Small intestine (tissue), 7 donors: ENCODE measurements around the gene ITSN2. TPM values are rescaled to one million over a fixed set of nuclear protein-coding genes. Genes with fewer than 3 reads are reported as not detected.
"Not testable (repeated sequence)": the region's sequence is repeated elsewhere in the genome, so short reads cannot be mapped to it uniquely, and the experiment has no call there.

Experiments used
- DNase-seq, 2 donors: peaks; one replicate each; pipeline versions ENCODE4 v3.0.0 to v3.0.0-alpha.2; 2013
- FAIRE-seq: peaks from 2 replicates; lab custom pipeline; 2012; peaks lifted over from hg19 to GRCh38; lab: Jason Lieb, UNC
- H3K27ac ChIP-seq, 3 donors: one replicate each; pipeline ENCODE4 v1.5.1; 2013; ENCODE audit warnings: low read length in 2 of 3, mild to moderate bottlenecking in 2 of 3, control low read depth in 1 of 3, inconsistent platforms in 1 of 3, low read depth in 1 of 3, moderate library complexity in 1 of 3
- H3K27me3 ChIP-seq, 3 donors: one replicate each; pipeline ENCODE4 v1.6.1; 2013; ENCODE audit warnings: low read length in 3 of 3, inconsistent platforms in 1 of 3; ENCODE audit not compliant: control insufficient read depth in 3 of 3, insufficient read depth in 3 of 3
- H3K36me3 ChIP-seq, 3 donors: one replicate each; pipeline ENCODE4 v1.6.1; 2013; ENCODE audit warnings: low read length in 3 of 3, inconsistent platforms in 1 of 3, low read depth in 1 of 3, mild to moderate bottlenecking in 1 of 3, moderate library complexity in 1 of 3; ENCODE audit not compliant: control insufficient read depth in 3 of 3, insufficient read depth in 2 of 3
- H3K4me1 ChIP-seq, 3 donors: one replicate each; pipeline ENCODE4 v1.6.1; 2013; ENCODE audit warnings: low read length in 2 of 3, inconsistent platforms in 1 of 3, low read depth in 1 of 3, mild to moderate bottlenecking in 1 of 3, moderate library complexity in 1 of 3; ENCODE audit not compliant: control insufficient read depth in 3 of 3, insufficient read depth in 2 of 3
- H3K4me3 ChIP-seq, 3 donors: one replicate each; pipeline ENCODE4 v1.5.1; 2013; ENCODE audit warnings: low read length in 3 of 3, control low read depth in 1 of 3, inconsistent platforms in 1 of 3, low read depth in 1 of 3, mild to moderate bottlenecking in 1 of 3, moderate library complexity in 1 of 3
- H3K9me3 ChIP-seq, 2 donors: one replicate each; pipeline ENCODE4 v1.6.1; 2013; ENCODE audit warnings: low read depth in 1 of 2, low read length in 1 of 2; ENCODE audit not compliant: control insufficient read depth in 2 of 2, insufficient read depth in 1 of 2
- WGBS, 3 donors: extraction: QIAGEN DNeasy Blood & Tissue Kit; methylation state at CpG; one replicate each; pipeline ENCODE4 v1.1.7; 2013; 5-methylcytosine and 5-hydroxymethylcytosine counted together
- polyA plus RNA-seq, 4 donors: library from polyadenylated mRNA; stranded (reverse) in 3 of 4; unstranded in 1 of 4; fragments of 200-250 nt in 3 of 4; fragments of 120-200 nt in 1 of 4; gene quantifications; one replicate each; pipeline versions ENCODE4 v1.2.1 to v1.2.3, GENCODE V29; 2013
- donor health status: healthy with polysubstance abuse.
- donor health status: control.
- donor health status: control.
- donor health status: Bipolar disorder and iron deficiency.
- donor health status: healthy.

Gene ITSN2
- polyA plus RNA-seq, 4 donors, result 16.3 to 37.1 (median 29.5) TPM

DNA sequence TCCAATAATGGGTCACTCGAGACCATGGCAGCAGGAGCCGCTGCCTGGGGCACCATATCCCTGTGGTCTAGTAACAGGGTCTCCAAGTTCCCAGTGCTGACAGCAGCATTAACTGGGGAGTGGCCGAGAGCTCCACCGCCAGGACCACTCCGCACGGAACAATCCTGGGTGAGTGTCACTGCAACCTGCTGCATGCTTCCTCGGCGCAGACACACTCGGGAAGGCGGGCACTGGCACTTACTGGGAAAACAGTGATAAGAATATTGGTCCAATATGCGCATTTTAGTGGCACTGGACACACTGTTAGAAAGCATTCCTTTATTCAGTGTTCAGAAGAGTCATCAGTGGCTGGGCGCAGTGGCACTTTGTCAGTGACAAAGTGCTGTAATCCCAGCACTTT lies 155.8 kb downstream of the ITSN2 start:
- peaks cover 17 to 69% (median 42%) of the 10 kb centered on the region in 3 donors for H3K36me3 ChIP-seq
- 96 to 98% (median 97%) methylated on average over 12 of the region's 12 CpGs for WGBS, 3 donors
- no peak for FAIRE-seq

DNA sequence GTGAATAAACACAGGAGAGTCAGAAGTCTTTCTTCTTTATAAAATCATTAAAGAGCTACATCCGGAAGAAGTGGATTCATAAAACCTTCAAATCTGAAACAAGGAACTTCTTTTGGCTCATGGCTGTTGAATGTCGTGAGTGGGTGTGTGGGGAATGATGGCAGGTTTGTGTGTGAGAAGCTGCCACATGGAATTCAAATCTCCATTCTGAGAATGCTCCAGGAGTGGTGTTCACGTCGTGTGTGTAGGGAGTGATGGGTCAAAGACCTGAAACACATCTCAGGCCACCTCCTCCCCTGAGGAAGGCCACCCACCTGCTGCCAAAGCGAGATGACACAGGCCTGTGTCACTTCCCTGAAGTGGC lies 156.6 kb downstream of the ITSN2 start:
- 86 to 92% (median 89%) methylated on average over 5 of the region's 5 CpGs for whole genome bisulfite sequencing, 3 donors
- H3K27ac ChIP-seq, result no peak overlapping the region
- H3K4me1 ChIP-seq, result no peaks in the 10 kb centered on the region
- no peaks in the 10 kb centered on the region for H3K9me3 ChIP-seq
- no peak for FAIRE-seq
- no peaks in the 10 kb centered on the region for H3K27me3 ChIP-seq
- peaks cover 17 to 61% (median 36%) of the 10 kb centered on the region in 3 donors for H3K36me3 ChIP-seq
- H3K4me3 ChIP-seq, result no peak overlapping the region
- no peak for DNase-seq

More for the DNA sequence above, 155.8 kb downstream of the ITSN2 start:
- no peaks in the 10 kb centered on the region for H3K9me3 ChIP-seq
- H3K27me3 ChIP-seq, result no peaks in the 10 kb centered on the region
- no peaks in the 10 kb centered on the region for H3K4me1 ChIP-seq
- DNase-seq, result no peak
- H3K4me3 ChIP-seq, result no peak overlapping the region
- no peak overlapping the region for H3K27ac ChIP-seq

DNA sequence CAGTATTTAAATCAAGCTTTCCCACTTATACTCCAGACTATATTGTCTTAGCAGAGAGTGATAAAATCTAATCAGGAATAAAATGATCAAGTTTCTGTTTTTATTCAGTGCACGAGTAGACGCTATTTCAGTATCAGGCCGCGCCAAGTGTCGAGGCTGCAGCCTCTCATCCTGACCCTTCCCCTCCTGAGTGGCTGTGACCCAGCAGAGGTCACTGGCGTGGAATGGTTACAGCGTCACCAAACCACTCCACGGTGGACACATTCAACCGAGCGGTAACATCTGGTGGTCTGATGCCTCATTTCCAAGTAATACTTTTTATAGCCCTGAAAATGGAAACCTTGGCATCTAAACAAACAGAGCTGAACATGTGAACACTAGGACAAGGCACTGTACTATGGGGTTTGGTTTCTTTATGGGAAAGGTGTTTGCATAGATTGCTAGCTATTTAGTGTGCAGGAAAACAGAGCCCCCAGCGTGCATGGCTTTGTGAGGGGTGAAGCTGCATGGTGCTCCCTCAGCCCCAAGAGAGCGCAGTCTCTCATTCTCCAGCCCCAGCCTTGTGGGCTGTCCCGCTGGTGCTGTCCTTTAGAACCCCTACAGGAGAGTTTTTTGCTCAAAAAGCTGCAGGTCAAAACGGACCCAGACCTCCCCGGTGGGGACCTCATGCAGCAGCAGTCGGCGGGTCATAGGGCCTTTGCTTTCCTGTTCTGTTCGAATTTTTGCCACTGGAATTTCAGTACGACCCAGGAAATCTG lies 157.1 kb downstream of the ITSN2 start:
- FAIRE-seq (no peak), DNase-seq (no peak)
- no peak overlapping the region for H3K4me3 ChIP-seq
- WGBS, 3 donors, result 83 to 92% (median 92%) methylated on average over 19 of the region's 19 CpGs
- H3K9me3 ChIP-seq, result no peaks in the 10 kb centered on the region
- H3K4me1 ChIP-seq, result no peaks in the 10 kb centered on the region
- H3K27ac ChIP-seq, result no peak overlapping the region
- peaks cover 17 to 56% (median 31%) of the 10 kb centered on the region in 3 donors for H3K36me3 ChIP-seq
- H3K27me3 ChIP-seq, result no peaks in the 10 kb centered on the region

DNA sequence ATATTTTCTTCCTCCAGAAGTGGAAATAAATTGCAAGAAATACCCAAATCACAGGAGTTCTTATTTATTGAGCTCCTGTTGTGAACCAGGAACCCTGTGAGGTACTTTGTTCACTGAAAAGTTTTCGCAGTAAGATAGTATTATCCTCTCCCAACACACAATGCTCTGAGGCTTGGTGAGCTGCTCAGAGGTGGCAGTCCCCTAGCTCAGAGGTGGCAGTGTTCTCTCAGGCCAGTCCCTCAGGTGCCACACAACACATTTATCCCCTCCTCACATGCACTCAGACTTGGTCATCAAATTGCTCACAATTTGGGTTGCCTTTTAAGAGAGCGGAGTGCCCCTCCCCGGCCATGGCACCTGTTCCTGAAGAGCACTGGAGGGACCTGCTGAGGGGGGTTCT lies 159.5 kb downstream of the ITSN2 start:
- Histone ChIP-seq H3K4me1 (no peaks in the 10 kb centered on the region), H3K36me3 (peaks cover 10 to 34% (median 20%) of the 10 kb centered on the region in 3 donors), H3K4me3 (no peak overlapping the region), H3K9me3 (no peaks in the 10 kb centered on the region), H3K27me3 (no peaks in the 10 kb centered on the region), H3K27ac (no peak overlapping the region)
- DNase-seq, result no peak
- 97 to 100% (median 98%) methylated on average over 3 of the region's 3 CpGs for WGBS, 3 donors
- FAIRE-seq, result no peak

DNA sequence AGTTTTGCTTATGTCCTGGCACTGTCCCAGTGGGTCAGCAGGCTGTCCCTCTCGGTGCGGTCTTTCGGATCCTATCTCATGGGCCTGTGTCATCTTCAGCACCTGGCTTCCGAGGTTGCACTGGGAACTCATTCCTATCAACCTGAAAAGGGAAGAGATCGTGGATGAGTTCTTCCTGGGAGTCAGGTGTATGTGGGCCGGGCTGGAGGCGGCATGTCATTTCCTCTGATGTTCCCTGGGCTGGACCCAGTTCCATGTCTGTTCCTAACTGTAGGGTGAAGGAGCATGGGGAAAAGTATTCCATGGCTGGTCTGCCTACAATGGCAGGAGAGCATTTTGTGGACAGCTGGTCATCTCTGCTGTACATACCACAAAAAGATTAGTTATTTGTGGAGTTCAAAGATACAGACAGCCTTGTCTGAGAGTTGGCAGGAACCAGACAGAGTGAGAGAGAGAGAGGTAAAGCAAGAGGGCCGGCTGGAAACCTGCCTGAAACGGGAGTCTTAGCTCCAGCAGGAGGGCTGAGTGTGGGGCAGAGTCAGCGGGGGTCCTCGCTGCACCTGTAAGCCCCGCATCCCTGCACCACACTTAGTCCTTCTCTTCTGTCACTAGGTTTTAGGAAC lies 160.3 kb downstream of the ITSN2 start:
- Histone ChIP-seq H3K9me3 (no peaks in the 10 kb centered on the region), H3K27me3 (no peaks in the 10 kb centered on the region), H3K27ac (no peak overlapping the region), H3K4me3 (no peak overlapping the region), H3K36me3 (peaks cover 10 to 30% (median 15%) of the 10 kb centered on the region in 3 donors), H3K4me1 (no peaks in the 10 kb centered on the region)
- DNase-seq (no peak), FAIRE-seq (no peak)
- WGBS, 3 donors, result 87 to 94% (median 88%) methylated on average over 12 of the region's 12 CpGs

DNA sequence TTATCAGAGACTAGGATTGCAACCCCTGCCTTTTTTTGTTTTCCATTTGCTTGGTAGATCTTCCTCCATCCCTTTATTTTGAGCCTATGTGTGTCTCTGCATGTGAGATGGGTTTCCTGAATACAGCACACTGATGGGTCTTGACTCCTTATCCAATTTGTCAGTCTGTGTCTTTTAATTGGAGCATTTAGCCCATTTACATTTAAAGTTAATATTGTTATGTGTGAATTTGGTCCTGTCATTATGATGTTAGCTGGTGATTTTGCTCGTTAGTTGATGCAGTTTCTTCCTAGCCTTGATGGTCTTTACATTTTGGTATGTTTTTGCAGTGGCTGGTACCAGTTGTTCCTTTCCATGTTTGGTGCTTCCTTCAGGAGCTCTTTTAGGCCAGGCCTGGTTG lies 163.1 kb downstream of the ITSN2 start:
- WGBS, 3 donors, result 85% methylated on average over 1 of the region's 1 CpG; no CpG with 5 or more reads in 2 of the 3 donors
- not testable (repeated sequence) for DNase-seq, H3K27me3 ChIP-seq, H3K4me3 ChIP-seq, H3K36me3 ChIP-seq, H3K9me3 ChIP-seq, H3K27ac ChIP-seq, FAIRE-seq, H3K4me1 ChIP-seq

DNA sequence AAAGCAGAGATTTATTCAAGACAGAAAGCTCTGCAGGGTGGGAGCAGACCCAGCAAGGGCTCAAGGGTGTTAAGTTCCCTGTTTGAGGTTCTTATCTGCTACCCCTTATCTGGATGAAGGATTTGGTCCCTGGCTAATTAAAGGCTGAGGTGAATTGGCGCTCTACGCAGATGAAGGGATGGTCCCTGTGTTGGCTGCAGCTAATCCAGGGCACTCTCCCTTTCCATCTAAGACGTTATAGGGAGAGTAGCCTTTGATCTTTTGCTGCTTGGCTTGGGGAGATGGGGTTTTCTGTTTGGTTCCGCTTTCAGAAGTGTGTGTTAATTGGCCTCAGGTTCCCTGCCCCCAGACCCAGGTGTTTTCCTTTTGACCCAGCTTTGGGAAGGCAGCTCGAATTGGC lies 168.5 kb downstream of the ITSN2 start:
- FAIRE-seq, result no peak
- H3K9me3 ChIP-seq, result no peaks in the 10 kb centered on the region
- no peaks in the 10 kb centered on the region for H3K36me3 ChIP-seq
- DNase-seq, result no peak
- WGBS, 3 donors, result 15 to 50% (median 28%) methylated on average over 5 of the region's 5 CpGs
- H3K27me3 ChIP-seq, result no peaks in the 10 kb centered on the region
- H3K27ac ChIP-seq, result no peak overlapping the region
- no peaks in the 10 kb centered on the region for H3K4me1 ChIP-seq
- no peak overlapping the region for H3K4me3 ChIP-seq

DNA sequence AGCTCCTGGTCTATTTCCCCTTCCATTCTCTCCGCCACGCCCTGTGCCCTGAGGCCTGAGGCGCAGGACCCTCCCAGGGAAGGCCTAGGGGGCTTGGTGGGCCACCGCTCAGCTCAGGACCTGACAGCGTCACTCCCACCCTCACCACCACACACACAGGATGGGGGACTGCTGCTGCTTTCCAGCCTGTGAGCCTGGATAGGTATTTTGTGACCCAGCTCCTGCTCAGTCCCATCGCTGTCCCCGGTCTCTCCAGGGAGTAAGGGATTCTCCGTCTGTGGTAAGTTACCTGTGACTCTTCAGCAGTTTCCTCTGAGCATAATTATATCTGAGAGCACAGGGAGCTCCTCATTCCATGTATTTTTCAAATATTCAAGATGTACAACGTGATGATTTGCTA lies 169.2 kb downstream of the ITSN2 start:
- FAIRE-seq (no peak), DNase-seq (no peak)
- Histone ChIP-seq H3K4me3 (no peak overlapping the region), H3K27me3 (no peaks in the 10 kb centered on the region), H3K36me3 (no peaks in the 10 kb centered on the region), H3K27ac (no peak overlapping the region), H3K9me3 (no peaks in the 10 kb centered on the region), H3K4me1 (no peaks in the 10 kb centered on the region)
- WGBS, 3 donors, result 88 to 91% (median 88%) methylated on average over 9 of the region's 9 CpGs
